SK-N-SH treated with all-trans-retinoic acid at 6 μM for 48 hours (cell line): ENCODE data around the gene SLC12A9.

Experiments
- ATAC-seq: fragments of 200-7000 bp; cut with Tn5 transposase; 3 replicates; pipeline ENCODE4 v1.9.1; 2020; ENCODE audit warnings: mild to moderate bottlenecking, moderate library complexity
- ARNTL ChIP-seq: fragments of 450-650 bp; formaldehyde crosslinking; IDR thresholded peaks from 2 replicates; pipeline ENCODE4 v1.5.0; 2020; ENCODE audit warnings: low read depth, mild to moderate bottlenecking, moderate library complexity, borderline replicate concordance
- BACH2 ChIP-seq: fragments of 250-450 bp; sonication (Bioruptor Pico); IDR thresholded peaks from 2 replicates; pipeline ENCODE4 v1.9.0; 2021; ENCODE audit warnings: mild to moderate bottlenecking, borderline replicate concordance
- CSDC2 ChIP-seq: fragments of 250-450 bp; sonication (Bioruptor Pico); IDR thresholded peaks from 2 replicates; pipeline ENCODE4 v1.5.0; 2020; ENCODE audit warnings: mild to moderate bottlenecking, moderate library complexity
- ESRRG ChIP-seq: fragments of 250-450 bp; sonication (Bioruptor Pico); IDR thresholded peaks from 2 replicates; pipeline ENCODE4 v1.6.1; 2021; ENCODE audit warnings: mild to moderate bottlenecking
- GLIS3 ChIP-seq: fragments of 250-450 bp; sonication (Bioruptor Pico); IDR thresholded peaks from 2 replicates; pipeline ENCODE4 v1.5.0; 2020; ENCODE audit warnings: mild to moderate bottlenecking, moderate library complexity
- ISL1 ChIP-seq: fragments of 250-450 bp; sonication (Bioruptor Pico); IDR thresholded peaks from 2 replicates; pipeline ENCODE4 v2.1.2; 2022; ENCODE audit warnings: mild to moderate bottlenecking, moderate library complexity
- OSR1 ChIP-seq: fragments of 250-450 bp; sonication (Bioruptor Pico); IDR thresholded peaks from 2 replicates; pipeline ENCODE4 v1.8.0; 2022; ENCODE audit warnings: moderate library complexity, mild to moderate bottlenecking, inconsistent platforms
- PPARA ChIP-seq: fragments of 250-450 bp; sonication (Bioruptor Pico); IDR thresholded peaks from 2 replicates; pipeline ENCODE4 v1.5.0; 2020; ENCODE audit warnings: mild to moderate bottlenecking, borderline replicate concordance
- RARB ChIP-seq: fragments of 250-450 bp; sonication (Bioruptor Pico); IDR thresholded peaks from 2 replicates; pipeline ENCODE4 v1.8.0; 2021; ENCODE audit warnings: mild to moderate bottlenecking, moderate library complexity
- SNAI2 ChIP-seq: fragments of 250-450 bp; sonication (Bioruptor Pico); IDR thresholded peaks from 2 replicates; pipeline ENCODE4 v1.5.0; 2020; ENCODE audit warnings: mild to moderate bottlenecking, moderate library complexity
- TCF4 ChIP-seq: fragments of 250-450 bp; sonication (Bioruptor Pico); IDR thresholded peaks from 2 replicates; pipeline ENCODE4 v1.8.0; 2021; ENCODE audit warnings: mild to moderate bottlenecking, moderate library complexity, borderline replicate concordance
- TOX ChIP-seq: fragments of 250-450 bp; sonication (Bioruptor Pico); IDR thresholded peaks from 2 replicates; pipeline ENCODE4 v1.8.0; 2021; ENCODE audit warnings: mild to moderate bottlenecking, moderate library complexity, borderline replicate concordance
- ZC3H10 ChIP-seq: fragments of 250-450 bp; sonication (Bioruptor Pico); IDR thresholded peaks from 2 replicates; pipeline ENCODE4 v1.5.1; 2021; ENCODE audit warnings: mild to moderate bottlenecking, moderate library complexity
- ZFP3 ChIP-seq: fragments of 250-450 bp; sonication (Bioruptor Pico); IDR thresholded peaks from 2 replicates; pipeline ENCODE4 v1.5.0; 2020; ENCODE audit warnings: mild to moderate bottlenecking, moderate library complexity
- ZFP30 ChIP-seq: fragments of 450-650 bp; formaldehyde crosslinking; IDR thresholded peaks from 2 replicates; pipeline ENCODE4 v1.5.0; 2022; ENCODE audit warnings: mild to moderate bottlenecking, moderate library complexity
- ZNF565 ChIP-seq: fragments of 450-650 bp; formaldehyde crosslinking; conservative IDR thresholded peaks from 2 replicates; pipeline ENCODE4 v1.5.0; 2020; ENCODE audit warnings: low read depth, mild to moderate bottlenecking, moderate library complexity
- ZNF70 ChIP-seq: fragments of 450-650 bp; formaldehyde crosslinking; IDR thresholded peaks from 2 replicates; pipeline ENCODE4 v1.5.0; 2020; ENCODE audit warnings: mild to moderate bottlenecking, moderate library complexity
- ZNF8 ChIP-seq: fragments of 450-650 bp; formaldehyde crosslinking; IDR thresholded peaks from 2 replicates; pipeline ENCODE4 v1.5.0; 2020; ENCODE audit warnings: mild to moderate bottlenecking, moderate library complexity
- TF ChIP-seq, protein P1 (sequence below): fragments of 250-450 bp; sonication (Bioruptor Pico); IDR thresholded peaks from 2 replicates; pipeline ENCODE4 v1.5.1; 2020; ENCODE audit warnings: low read depth, mild to moderate bottlenecking, moderate library complexity
- TF ChIP-seq, protein P2 (sequence below): fragments of 250-450 bp; sonication (Bioruptor Pico); IDR thresholded peaks from 2 replicates; pipeline ENCODE4 v1.8.0; 2020; ENCODE audit warnings: mild to moderate bottlenecking, moderate library complexity, borderline replicate concordance
- TF ChIP-seq, protein P3 (sequence below): fragments of 250-450 bp; sonication (Bioruptor Pico); IDR thresholded peaks from 2 replicates; pipeline ENCODE4 v1.5.1; 2021; ENCODE audit warnings: mild to moderate bottlenecking, moderate library complexity
- TF ChIP-seq, protein P4 (sequence below): fragments of 250-450 bp; sonication (Bioruptor Pico); IDR thresholded peaks from 2 replicates; pipeline ENCODE4 v1.8.0; 2021; ENCODE audit warnings: low read depth, mild to moderate bottlenecking, moderate library complexity, borderline replicate concordance

The SLC12A9 gene

DNA sequence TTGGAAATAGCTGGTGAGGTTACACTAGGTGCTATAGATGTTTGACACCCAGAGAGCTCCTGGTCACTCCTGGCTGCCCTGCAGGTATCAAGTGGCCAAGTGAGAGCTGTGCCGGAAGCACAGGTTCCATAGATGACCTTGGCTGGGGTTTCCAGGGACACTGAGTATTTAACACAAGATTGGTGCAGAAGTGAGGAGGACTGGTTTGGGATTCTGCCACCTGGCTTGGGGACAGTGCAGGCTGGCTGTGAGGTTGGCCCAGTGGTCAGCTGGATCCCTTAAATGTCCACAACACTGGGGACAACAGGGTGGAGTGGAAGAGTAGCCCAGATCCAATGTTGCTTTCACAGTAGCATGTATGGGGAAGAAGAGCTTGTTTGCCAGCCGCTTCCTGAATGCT lies 48.5 kb downstream of the SLC12A9 start:
- no peak for ATAC-seq
- no peak for TF ChIP-seq BACH2
- TF ChIP-seq, protein P1, sequence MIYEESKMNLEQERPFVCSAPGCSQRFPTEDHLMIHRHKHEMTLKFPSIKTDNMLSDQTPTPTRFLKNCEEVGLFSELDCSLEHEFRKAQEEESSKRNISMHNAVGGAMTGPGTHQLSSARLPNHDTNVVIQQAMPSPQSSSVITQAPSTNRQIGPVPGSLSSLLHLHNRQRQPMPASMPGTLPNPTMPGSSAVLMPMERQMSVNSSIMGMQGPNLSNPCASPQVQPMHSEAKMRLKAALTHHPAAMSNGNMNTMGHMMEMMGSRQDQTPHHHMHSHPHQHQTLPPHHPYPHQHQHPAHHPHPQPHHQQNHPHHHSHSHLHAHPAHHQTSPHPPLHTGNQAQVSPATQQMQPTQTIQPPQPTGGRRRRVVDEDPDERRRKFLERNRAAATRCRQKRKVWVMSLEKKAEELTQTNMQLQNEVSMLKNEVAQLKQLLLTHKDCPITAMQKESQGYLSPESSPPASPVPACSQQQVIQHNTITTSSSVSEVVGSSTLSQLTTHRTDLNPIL (CRISPR knock-in tag), result no peak
- no peak for TF ChIP-seq PPARA

DNA sequence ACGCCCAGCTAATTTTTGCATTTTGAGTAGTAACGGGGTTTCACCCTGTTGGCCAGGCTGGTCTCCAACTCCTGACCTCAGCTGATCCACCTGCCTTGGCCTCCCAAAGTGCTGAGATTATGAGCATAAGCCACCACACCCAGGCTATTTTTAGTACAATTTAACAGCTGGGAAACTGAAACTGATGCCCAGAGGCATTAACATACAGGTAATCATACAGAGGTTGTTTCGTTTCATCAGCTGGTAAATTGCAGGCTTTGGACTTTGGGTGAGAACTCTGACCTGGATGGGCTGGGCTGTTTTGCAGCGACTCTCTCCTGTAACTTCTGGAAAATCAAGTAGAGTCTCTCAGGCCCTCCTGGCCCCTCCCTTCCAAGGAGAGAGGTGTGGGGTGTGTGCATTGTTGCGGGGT lies 49.4 kb downstream of the SLC12A9 start:
- TF ChIP-seq ZNF565 (CRISPR knock-in tag), result no peak
- TF ChIP-seq ZFP30 (CRISPR knock-in tag), result no peak
- TF ChIP-seq, protein P2, sequence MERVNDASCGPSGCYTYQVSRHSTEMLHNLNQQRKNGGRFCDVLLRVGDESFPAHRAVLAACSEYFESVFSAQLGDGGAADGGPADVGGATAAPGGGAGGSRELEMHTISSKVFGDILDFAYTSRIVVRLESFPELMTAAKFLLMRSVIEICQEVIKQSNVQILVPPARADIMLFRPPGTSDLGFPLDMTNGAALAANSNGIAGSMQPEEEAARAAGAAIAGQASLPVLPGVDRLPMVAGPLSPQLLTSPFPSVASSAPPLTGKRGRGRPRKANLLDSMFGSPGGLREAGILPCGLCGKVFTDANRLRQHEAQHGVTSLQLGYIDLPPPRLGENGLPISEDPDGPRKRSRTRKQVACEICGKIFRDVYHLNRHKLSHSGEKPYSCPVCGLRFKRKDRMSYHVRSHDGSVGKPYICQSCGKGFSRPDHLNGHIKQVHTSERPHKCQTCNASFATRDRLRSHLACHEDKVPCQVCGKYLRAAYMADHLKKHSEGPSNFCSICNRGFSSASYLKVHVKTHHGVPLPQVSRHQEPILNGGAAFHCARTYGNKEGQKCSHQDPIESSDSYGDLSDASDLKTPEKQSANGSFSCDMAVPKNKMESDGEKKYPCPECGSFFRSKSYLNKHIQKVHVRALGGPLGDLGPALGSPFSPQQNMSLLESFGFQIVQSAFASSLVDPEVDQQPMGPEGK (CRISPR knock-in tag), result no peak
- no peak for TF ChIP-seq TOX (CRISPR knock-in tag)
- no peak for TF ChIP-seq BACH2
- no peak for TF ChIP-seq GLIS3
- TF ChIP-seq ESRRG (CRISPR knock-in tag), result no peak
- TF ChIP-seq, protein P1 (CRISPR knock-in tag), result no peak
- TF ChIP-seq CSDC2, result no peak
- TF ChIP-seq ISL1, result no peak
- no peak for TF ChIP-seq SNAI2 (CRISPR knock-in tag)
- no peak for TF ChIP-seq ZNF70
- TF ChIP-seq, protein P3, sequence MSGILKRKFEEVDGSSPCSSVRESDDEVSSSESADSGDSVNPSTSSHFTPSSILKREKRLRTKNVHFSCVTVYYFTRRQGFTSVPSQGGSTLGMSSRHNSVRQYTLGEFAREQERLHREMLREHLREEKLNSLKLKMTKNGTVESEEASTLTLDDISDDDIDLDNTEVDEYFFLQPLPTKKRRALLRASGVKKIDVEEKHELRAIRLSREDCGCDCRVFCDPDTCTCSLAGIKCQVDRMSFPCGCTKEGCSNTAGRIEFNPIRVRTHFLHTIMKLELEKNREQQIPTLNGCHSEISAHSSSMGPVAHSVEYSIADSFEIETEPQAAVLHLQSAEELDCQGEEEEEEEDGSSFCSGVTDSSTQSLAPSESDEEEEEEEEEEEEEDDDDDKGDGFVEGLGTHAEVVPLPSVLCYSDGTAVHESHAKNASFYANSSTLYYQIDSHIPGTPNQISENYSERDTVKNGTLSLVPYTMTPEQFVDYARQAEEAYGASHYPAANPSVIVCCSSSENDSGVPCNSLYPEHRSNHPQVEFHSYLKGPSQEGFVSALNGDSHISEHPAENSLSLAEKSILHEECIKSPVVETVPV, result no peak
- TF ChIP-seq RARB, result no peak
- no peak for TF ChIP-seq ARNTL (CRISPR knock-in tag)
- no peak for TF ChIP-seq ZFP3 (CRISPR knock-in tag)
- no peak for TF ChIP-seq PPARA
- TF ChIP-seq, protein P4, sequence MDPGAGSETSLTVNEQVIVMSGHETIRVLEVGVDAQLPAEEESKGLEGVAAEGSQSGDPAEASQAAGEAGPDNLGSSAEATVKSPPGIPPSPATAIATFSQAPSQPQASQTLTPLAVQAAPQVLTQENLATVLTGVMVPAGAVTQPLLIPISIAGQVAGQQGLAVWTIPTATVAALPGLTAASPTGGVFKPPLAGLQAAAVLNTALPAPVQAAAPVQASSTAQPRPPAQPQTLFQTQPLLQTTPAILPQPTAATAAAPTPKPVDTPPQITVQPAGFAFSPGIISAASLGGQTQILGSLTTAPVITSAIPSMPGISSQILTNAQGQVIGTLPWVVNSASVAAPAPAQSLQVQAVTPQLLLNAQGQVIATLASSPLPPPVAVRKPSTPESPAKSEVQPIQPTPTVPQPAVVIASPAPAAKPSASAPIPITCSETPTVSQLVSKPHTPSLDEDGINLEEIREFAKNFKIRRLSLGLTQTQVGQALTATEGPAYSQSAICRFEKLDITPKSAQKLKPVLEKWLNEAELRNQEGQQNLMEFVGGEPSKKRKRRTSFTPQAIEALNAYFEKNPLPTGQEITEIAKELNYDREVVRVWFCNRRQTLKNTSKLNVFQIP, result no peak
- TF ChIP-seq ZNF8 (CRISPR knock-in tag), result no peak
- no peak for TF ChIP-seq OSR1 (CRISPR knock-in tag)
- no peak for ATAC-seq

DNA sequence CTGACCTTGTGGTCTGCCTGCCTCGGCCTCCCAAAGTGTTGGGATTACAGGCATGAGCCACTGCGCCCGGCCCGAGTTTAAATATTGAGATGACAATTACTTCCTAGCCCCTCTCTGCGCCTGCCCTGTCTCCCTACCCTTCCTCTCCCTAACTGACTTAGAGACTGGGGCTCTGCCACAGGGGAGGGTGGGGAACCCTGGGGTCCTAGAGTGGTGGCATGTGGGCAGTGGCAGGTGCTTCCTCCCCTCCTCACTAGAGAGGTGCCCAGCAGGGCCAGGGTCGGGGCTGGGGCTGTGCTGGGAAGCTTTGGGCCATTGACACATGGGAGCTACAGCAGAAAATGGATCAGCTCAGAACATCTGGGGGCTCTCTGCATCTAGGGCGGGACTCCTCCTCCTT lies 50.1 kb downstream of the SLC12A9 start:
- TF ChIP-seq, protein P2 (CRISPR knock-in tag), result no peak
- TF ChIP-seq SNAI2 (CRISPR knock-in tag), result no peak
- TF ChIP-seq, protein P1 (CRISPR knock-in tag), result no peak
- TF ChIP-seq ZFP30 (CRISPR knock-in tag), result no peak
- TF ChIP-seq, protein P3, result no peak
- no peak for TF ChIP-seq GLIS3
- TF ChIP-seq CSDC2, result no peak
- no peak for TF ChIP-seq ZFP3 (CRISPR knock-in tag)
- TF ChIP-seq TCF4 (CRISPR knock-in tag), result no peak
- TF ChIP-seq ZC3H10 (CRISPR knock-in tag), result no peak
- no peak for TF ChIP-seq ISL1
- no peak for TF ChIP-seq ESRRG (CRISPR knock-in tag)
- TF ChIP-seq ZNF8 (CRISPR knock-in tag), result no peak
- no peak for TF ChIP-seq ZNF70
- TF ChIP-seq BACH2, result no peak
- no peak for TF ChIP-seq RARB
- TF ChIP-seq ARNTL (CRISPR knock-in tag), result no peak
- ATAC-seq, result no peak
